A673 (cell line): Measurements from ENCODE around the gene LAPTM4A.

ENCODE experiments used
- EZH2 ChIP-seq: fragments of 200-600 bp; sonication (generic); IDR thresholded peaks from 2 replicates; pipeline ENCODE4 v1.6.1; 2017; ENCODE audit warnings: borderline replicate concordance, low read depth, mild to moderate bottlenecking, mixed read lengths, antibody characterized with exemption, low read length; ENCODE audit not compliant: poor library complexity, severe bottlenecking
- TF ChIP-seq, protein P1 (sequence below): fragments of 300-800, 200-600 bp; sonication (generic); conservative IDR thresholded peaks from 2 replicates; pipeline ENCODE4 v1.5.1; 2017; ENCODE audit warnings: low read depth, mild to moderate bottlenecking, antibody characterized with exemption, low read length, moderate library complexity, mixed read lengths

DNA sequence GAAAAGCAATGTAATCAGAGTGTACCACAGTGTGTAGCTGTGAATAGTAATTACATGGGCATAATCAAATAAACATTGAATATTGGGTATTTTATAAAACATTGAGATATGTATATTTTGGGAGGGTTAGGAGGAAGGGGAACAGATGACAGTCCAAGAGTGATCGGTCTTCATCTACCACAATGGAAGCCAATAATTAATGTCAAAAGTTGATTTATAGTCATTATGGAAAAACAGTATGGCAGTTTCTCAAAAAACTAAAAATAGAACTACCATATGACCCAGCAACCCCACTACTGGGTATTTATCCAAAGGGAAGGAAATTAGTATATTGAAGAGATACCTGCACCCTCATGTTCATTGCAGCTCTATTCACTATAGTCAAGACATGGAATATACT lies 5.8 kb upstream of the LAPTM4A start:
- TF ChIP-seq, protein P1, sequence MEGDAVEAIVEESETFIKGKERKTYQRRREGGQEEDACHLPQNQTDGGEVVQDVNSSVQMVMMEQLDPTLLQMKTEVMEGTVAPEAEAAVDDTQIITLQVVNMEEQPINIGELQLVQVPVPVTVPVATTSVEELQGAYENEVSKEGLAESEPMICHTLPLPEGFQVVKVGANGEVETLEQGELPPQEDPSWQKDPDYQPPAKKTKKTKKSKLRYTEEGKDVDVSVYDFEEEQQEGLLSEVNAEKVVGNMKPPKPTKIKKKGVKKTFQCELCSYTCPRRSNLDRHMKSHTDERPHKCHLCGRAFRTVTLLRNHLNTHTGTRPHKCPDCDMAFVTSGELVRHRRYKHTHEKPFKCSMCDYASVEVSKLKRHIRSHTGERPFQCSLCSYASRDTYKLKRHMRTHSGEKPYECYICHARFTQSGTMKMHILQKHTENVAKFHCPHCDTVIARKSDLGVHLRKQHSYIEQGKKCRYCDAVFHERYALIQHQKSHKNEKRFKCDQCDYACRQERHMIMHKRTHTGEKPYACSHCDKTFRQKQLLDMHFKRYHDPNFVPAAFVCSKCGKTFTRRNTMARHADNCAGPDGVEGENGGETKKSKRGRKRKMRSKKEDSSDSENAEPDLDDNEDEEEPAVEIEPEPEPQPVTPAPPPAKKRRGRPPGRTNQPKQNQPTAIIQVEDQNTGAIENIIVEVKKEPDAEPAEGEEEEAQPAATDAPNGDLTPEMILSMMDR, result no peak
- no peak for TF ChIP-seq EZH2
